Measurements from ENCODE around the gene SDC1. TPM values are rescaled to one million over a fixed set of nuclear protein-coding genes. Genes with fewer than 3 reads are reported as not detected.

The SDC1 gene
- total RNA-seq, 3 donors from 2014 or later, result 0.33 to 0.73 (median 0.66) TPM

DNA sequence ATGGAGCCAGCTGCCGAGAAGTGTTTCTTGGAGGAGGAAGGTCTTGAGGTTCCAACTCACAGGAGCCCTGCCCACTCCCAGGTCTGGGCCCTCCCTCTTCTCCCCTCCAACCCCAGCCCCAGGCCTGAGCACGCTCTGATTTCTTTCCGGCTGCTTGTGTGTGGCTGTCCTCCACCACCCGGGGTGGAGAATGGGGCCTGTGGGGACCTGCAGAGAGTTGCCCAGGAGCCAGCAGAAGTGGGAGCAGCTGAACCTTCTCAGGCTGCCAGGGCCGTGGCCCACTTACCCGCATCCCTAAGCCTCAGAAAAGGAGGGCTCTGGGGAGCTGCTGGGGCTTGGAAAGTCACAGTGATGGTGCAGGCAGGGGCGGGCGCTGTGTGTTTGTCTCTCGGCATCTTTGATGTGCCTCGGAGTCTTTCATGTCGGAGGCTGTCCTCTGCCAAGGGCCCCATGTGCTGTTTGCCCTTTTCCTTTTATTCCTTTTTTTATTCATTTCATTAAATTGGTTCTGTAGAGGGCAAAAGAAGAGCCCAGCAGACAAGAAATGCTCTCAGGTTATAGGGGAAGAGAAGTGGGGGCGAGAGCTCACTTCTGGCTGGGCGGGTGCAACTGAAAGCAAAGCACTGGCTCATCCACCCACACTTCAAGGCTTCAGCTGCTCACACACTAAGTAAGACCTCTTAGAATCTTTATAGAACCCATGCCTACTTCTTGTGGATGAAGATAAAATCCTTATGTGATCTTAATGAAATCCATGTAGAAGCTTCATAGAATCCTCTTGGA lies 52.5 kb downstream of the SDC1 start:
- no peaks in the 10 kb centered on the region for H3K9me3 Mint-ChIP-seq
- H3K27me3 Mint-ChIP-seq (ENCODE audit: low read depth), result peaks cover 9% of the 10 kb centered on the region

DNA sequence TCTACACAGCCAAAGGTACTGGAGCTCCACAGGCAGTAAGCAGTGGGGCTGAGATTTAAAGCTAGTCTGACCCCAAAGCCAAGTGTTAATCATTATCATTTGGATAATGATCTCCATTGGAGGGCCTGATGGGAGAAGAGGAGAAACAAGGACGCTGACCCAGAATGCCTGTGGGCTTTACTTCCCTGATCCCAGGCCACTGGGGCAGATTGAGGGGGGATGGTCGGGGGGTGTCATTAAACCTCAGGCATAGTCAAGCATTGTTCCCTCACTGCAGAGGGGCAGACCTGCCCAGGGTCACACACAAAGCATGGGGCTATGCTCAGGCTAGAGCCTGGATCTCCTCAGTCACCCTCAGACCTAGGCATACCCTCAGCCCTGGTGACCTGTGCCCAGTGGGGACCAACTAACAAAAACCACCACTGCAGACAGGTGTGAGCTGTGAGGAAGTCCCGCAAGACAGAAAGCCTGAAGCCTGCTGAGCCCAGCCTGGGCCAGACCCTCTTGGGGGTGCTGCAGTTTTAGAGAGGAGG lies 53.4 kb downstream of the SDC1 start:
- H3K4me3 Mint-ChIP-seq, result no peak overlapping the region
- no peaks in the 10 kb centered on the region for H3K36me3 Mint-ChIP-seq (ENCODE audit: insufficient read depth)
- H3K27me3 Mint-ChIP-seq (ENCODE audit: low read depth), result peaks cover 9% of the 10 kb centered on the region
- ATAC-seq, result no peak
- no peak for DNase-seq
- H3K9me3 Mint-ChIP-seq, result no peaks in the 10 kb centered on the region
- no peaks in the 10 kb centered on the region for H3K4me1 Mint-ChIP-seq (ENCODE audit: low read depth)

More for the DNA sequence above, 52.5 kb downstream of the SDC1 start:
- no peak for DNase-seq
- H3K4me1 Mint-ChIP-seq (ENCODE audit: low read depth), result no peaks in the 10 kb centered on the region
- no peak for ATAC-seq
- H3K36me3 Mint-ChIP-seq (ENCODE audit: insufficient read depth), result no peaks in the 10 kb centered on the region
- no peak overlapping the region for H3K4me3 Mint-ChIP-seq

DNA sequence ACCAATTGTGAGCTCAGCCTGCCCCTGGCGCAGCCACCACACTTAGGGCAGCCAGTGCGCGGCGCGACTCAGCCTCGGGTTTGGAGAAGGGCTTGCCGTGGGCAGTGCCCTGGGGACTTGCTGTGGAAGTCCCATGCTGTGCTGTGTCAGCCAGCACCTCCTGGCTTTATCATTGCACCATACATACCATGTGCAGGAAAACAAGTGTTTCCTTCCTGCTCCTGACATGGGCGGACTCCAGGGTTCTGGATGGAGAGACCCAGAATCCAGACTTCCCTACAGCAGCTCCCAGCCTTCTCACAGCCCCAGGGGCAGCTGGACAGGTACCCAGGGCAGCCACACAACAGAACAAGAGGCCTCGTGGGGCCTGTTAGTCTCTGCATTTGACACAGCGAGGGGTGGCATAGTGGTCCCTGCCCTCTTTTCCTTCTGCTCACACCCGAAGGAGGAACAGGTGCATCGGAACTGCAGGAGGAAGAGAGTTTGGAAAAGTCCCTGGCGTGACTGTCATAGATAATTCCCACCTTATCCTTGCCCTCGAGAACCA lies 54.2 kb downstream of the SDC1 start:
- no peak for ATAC-seq
- H3K4me3 Mint-ChIP-seq, result no peak overlapping the region
- H3K36me3 Mint-ChIP-seq (ENCODE audit: insufficient read depth), result no peaks in the 10 kb centered on the region
- DNase-seq, result no peak
- H3K4me1 Mint-ChIP-seq (ENCODE audit: low read depth), result no peaks in the 10 kb centered on the region
- H3K9me3 Mint-ChIP-seq, result no peaks in the 10 kb centered on the region
- H3K27me3 Mint-ChIP-seq (ENCODE audit: low read depth), result peaks cover 9% of the 10 kb centered on the region

DNA sequence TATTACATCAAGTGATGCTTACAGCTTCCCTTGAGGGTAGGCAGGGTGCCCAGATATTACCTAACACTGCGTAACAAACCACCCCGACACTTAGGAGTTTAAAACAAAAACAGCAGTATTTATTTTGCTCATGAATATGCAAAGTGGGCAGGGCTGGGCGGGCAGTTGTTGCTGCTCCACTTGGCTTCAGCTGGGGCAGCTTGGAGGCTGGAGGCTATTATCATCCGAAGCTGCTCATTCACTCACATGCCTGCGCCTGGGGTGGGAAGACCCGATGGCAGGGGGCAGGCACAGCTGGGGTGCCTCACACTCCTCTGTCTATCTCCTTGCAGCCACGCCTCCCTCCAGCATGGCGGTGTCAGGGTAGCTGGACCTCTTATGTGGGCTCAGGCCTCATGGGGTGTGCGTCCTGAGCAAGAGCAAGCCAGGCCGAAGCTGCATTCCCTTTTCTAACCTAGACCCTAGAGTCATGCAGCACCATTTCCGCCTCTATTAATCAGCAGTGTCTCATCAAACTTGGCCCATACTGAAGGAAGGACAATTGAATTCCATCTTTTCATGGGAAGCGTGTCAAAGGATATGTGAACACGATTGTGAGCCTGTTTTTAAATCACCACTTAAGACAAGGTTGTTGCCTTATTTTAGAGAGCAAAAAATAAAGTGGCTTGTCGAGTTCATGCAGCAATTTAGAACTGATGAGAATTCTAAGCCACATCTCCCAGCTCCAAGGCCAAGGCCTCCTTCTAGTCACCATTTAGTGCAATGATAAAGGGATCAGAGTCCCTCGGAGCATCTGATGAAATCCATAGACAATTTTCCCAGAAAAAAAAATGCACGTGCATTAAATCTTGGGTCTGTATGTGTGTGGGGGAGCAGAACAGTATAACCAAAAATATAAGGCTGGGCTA lies 54.9 kb downstream of the SDC1 start:
- Mint-ChIP-seq H3K4me1 (ENCODE audit: low read depth) (no peaks in the 10 kb centered on the region), H3K4me3 (no peak overlapping the region), H3K27me3 (ENCODE audit: low read depth) (peaks cover 9% of the 10 kb centered on the region), H3K36me3 (ENCODE audit: insufficient read depth) (no peaks in the 10 kb centered on the region), H3K9me3 (no peaks in the 10 kb centered on the region)
- DNase-seq (no peak), ATAC-seq (no peak)

DNA sequence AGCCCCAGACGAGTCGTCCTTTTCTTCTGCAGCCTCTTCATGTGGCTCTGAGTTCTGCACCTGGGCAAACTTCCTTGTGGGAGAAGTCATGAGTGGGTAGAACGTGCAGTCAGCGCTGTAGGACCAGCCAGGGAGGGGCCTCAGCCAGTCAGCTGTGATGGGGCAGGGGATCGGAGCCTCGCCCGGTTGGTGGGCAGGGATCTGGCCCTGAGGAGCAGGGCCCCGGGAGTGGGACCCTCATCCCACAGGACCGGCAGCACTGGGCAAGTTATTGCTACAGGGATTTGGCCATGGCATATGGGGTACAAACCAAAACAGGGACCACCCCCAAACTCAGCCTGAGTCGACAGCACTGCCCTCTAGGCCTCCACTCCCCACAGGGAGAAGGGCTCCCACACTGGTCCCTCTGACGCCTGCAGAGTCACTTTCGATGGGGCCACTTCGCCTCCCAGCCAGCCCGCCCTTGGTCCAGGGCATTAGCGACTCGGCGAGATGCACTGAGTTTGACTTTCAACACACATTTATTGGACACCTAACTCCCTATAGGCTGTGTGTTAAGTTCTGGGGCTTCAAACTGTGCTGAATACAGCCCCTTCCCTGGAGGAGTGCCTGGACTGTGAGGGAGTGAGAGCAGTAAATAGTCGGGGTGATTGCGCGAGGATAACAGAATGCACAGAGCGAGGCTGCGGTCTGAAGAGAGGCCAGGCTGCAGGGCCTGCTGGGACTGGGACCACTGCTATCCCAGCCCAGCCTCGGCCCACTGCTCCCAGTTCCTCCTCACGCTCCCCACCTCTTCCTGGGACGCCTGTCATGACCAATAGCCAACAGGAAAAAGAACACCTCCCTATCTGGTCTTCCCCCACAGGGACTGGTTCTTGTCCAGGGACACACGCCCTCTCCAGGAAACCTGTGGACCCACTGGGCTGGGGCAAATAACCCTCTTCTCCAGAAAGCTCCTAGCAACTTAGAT lies 55.9 kb downstream of the SDC1 start:
- H3K36me3 Mint-ChIP-seq (ENCODE audit: insufficient read depth), result no peaks in the 10 kb centered on the region
- no peak overlapping the region for H3K4me3 Mint-ChIP-seq
- no peaks in the 10 kb centered on the region for H3K4me1 Mint-ChIP-seq (ENCODE audit: low read depth)
- H3K27me3 Mint-ChIP-seq (ENCODE audit: low read depth), result peaks cover 6% of the 10 kb centered on the region
- no peaks in the 10 kb centered on the region for H3K9me3 Mint-ChIP-seq
- DNase-seq (no peak), ATAC-seq (no peak)

DNA sequence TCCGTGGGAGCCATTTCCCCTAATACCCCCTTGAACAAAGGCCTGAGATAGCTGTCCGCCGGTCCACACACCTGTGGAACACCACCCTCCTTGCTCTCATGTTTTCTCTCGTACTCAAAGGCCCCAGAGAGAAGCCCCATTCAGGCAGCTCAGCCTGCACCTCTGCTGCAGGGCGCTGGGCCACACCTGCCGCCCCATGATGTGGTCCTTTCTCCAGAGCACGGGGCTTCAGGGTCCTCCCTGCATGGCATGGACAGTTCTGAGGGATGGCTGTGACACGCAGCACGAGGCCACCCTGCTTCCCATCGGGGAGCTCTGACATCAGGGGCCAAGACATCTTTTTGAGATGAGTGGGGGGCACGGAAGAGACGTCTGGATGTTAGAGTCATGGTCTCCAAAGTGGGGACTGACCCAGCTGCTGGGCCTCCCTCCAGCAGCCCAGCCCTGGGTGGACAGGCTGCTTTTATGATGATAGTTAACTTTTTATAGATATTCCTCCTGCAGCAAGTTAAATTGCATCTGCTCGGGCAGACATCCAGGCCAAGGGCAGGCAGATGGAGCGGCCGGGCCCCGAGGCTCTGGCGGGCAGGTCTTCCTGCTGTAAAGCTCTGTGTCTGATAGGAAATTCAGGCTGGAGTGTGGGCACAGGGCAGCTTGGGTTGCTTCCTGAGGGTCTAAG lies 56.7 kb downstream of the SDC1 start:
- H3K27me3 Mint-ChIP-seq (ENCODE audit: low read depth), result peaks cover 6% of the 10 kb centered on the region

DNA sequence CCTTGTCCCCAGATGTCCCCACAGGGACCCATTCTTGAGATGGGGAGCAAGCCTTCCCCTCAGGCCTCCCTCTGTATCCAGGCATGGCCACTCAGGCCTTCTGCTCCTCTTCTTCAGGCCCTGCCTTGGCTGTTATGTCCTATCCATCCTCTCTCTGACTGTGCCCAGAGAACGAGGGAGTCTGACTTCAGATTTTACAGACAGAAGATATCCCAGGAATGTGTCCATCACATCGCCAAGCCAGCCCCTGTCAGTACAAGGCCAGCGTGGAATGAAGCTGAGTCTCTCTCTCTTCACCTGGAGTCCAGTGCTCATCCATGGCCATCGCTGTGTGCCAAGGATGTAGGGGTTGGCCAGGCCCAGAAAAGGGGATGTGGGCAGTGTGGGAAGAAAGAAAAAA lies 57.6 kb downstream of the SDC1 start:
- no peak for DNase-seq
- no peak overlapping the region for H3K4me3 Mint-ChIP-seq
- H3K27me3 Mint-ChIP-seq (ENCODE audit: low read depth), result peaks cover 8% of the 10 kb centered on the region
- no peaks in the 10 kb centered on the region for H3K4me1 Mint-ChIP-seq (ENCODE audit: low read depth)
- H3K36me3 Mint-ChIP-seq (ENCODE audit: insufficient read depth), result no peaks in the 10 kb centered on the region
- no peaks in the 10 kb centered on the region for H3K9me3 Mint-ChIP-seq
- no peak for ATAC-seq

More for the DNA sequence above, 56.7 kb downstream of the SDC1 start:
- Mint-ChIP-seq H3K36me3 (ENCODE audit: insufficient read depth) (no peaks in the 10 kb centered on the region), H3K4me1 (ENCODE audit: low read depth) (no peaks in the 10 kb centered on the region), H3K4me3 (no peak overlapping the region), H3K9me3 (no peaks in the 10 kb centered on the region)
- ATAC-seq (no peak), DNase-seq (no peak)

DNA sequence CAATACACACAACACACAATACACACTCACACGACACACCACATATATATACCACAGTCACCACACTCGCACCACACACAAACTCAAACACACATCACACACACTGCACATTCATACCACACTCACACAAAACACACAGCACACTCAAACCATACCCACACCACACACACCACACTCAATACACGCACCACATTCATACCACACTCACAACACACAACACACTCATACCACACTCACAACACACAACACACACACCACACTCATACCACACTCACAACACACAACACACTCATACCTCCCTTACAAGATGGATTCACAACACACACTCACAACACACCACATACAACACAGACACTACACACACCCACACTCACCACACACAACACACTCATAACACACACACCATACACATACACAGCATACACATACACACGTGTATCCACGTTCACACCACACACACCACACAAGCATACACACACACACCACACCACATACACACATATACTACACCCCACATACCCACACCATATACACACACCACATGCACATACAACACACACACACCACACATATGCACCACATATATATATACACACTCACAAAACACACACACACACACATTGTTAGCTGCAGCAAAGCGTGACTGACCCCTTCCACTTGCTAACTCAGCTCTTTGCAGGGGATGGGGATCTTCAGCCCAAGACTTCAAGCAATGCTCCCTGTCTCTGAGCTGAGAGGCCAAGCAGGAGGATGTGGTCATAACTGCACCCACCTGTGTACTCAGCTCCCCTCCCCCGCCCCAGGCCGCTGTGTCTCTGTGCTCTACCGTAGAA lies 59.0 kb downstream of the SDC1 start:
- Mint-ChIP-seq H3K36me3 (ENCODE audit: insufficient read depth) (no peaks in the 10 kb centered on the region), H3K4me1 (ENCODE audit: low read depth) (no peaks in the 10 kb centered on the region), H3K4me3 (no peak overlapping the region), H3K9me3 (no peaks in the 10 kb centered on the region), H3K27me3 (ENCODE audit: low read depth) (peaks cover 12% of the 10 kb centered on the region)
- no peak for ATAC-seq
- no peak for DNase-seq

DNA sequence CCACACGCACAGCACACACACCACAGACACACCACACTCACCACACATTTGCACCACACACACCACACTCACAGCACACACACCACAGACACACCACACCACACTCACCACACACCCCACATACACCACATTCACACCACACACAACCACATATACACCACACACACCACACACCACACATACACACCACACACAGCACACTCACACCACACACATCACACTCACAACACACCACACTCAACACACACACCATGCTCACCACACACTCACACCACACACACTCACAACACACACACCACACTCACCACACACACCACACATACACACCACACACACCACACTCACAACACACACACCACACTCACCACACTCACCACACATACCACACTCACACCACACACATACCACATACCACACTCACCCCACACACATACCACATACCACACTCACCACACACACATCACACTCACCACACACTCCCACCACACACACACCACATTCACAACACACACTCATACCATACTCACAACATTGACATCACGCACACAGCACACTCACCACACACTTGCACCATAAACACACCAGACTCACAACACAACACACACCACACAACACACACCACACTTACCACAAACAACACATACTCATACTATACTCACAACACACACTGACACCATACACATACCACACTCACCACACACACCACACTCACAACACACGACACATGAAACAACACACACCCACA lies 60.0 kb downstream of the SDC1 start:
- peaks cover under 1% of the 10 kb centered on the region for H3K9me3 Mint-ChIP-seq
- no peak for DNase-seq
- ATAC-seq, result no peak
- H3K36me3 Mint-ChIP-seq (ENCODE audit: insufficient read depth), result no peaks in the 10 kb centered on the region
- peaks cover 12% of the 10 kb centered on the region for H3K27me3 Mint-ChIP-seq (ENCODE audit: low read depth)
- H3K4me1 Mint-ChIP-seq (ENCODE audit: low read depth), result no peaks in the 10 kb centered on the region
- no peak overlapping the region for H3K4me3 Mint-ChIP-seq

DNA sequence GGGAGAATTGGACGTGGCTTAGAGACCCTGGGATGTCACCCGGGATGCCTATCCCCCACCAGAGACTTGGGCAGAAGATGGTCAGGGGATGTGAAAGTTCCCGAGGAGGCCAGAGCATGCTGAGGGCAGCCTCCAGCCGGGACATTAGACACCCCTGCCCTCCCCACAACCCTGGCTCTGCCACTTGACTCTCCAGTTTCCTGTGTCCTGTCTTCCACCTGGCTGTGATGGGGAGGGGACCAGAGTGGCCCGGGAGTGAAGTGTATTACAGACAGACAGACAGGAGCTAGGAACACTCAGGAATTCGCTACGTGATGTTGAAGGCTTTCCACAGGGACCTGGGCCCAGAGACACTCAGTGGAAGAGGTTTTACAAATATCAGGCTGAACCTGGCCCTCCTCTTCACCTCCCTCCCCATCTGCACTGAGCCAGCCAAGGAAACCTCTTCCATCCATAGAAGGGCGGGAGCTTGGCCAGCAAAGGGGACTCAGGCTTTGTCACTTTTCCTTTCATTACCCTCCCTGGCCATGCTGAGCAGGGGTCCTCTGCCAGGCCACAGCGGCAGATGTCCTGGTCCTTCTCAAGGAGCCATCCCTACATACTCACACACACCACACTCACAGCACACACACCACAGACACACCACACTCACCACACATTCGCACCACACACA lies 60.7 kb downstream of the SDC1 start:
- no peak for DNase-seq
- no peak overlapping the region for H3K4me3 Mint-ChIP-seq
- H3K27me3 Mint-ChIP-seq (ENCODE audit: low read depth), result peaks cover 12% of the 10 kb centered on the region
- no peak for ATAC-seq
- no peaks in the 10 kb centered on the region for H3K36me3 Mint-ChIP-seq (ENCODE audit: insufficient read depth)
- no peaks in the 10 kb centered on the region for H3K4me1 Mint-ChIP-seq (ENCODE audit: low read depth)
- H3K9me3 Mint-ChIP-seq, result peaks cover 6% of the 10 kb centered on the region

DNA sequence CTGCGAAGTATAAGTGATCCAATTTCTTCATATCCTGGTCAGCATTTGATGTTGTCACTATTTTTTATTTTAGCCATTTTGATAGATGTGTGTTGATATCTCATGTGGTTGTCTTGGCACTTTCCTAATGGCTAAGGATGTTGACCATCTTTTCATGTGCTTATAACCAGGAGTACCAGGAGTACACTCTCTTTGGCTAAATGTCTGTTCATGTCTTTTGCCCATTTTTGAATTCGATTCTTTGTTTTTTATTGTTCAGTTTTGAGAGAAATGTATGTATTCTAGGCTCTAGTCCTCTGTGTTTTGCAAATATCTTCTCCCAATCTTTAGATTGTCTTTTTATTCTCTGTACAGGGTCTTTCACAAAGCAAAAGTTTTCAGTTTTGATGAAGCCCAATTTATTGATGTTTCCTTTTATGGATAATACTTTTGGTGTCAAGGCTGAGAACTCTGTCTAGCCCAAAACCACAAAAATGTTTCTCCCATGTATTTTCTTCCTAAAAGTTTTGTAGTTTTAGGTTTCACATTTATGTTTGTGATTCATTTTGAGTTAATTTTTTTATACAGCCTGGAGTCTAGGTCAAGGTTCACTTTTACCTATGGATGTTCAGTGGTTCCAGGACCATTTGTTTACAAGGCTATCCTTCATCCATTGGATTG lies 65.4 kb downstream of the SDC1 start:
- DNase-seq, result no peak
- Mint-ChIP-seq H3K36me3 (ENCODE audit: insufficient read depth) (no peaks in the 10 kb centered on the region), H3K9me3 (peaks cover 6% of the 10 kb centered on the region), H3K4me1 (ENCODE audit: low read depth) (no peaks in the 10 kb centered on the region), H3K4me3 (no peak overlapping the region), H3K27me3 (ENCODE audit: low read depth) (peaks cover 13% of the 10 kb centered on the region)
- no peak for ATAC-seq
